ENCODE measurements around the gene ATP6V0A1.

- TF ChIP-seq CTCF (conservative IDR thresholded peaks at IDR 0.05; ENCODE audit: low read depth, low read length) (no peak), EZH2 (IDR thresholded peaks at IDR 0.05; ENCODE audit: low read length, unreplicated experiment) (no peak), EZH2phosphoT487 (IDR thresholded peaks at IDR 0.05; ENCODE audit: borderline replicate concordance, low read length) (no peak)
Observed at GRCh38 chr17:42517516-42517915, 58.8 kb downstream of the ATP6V0A1 start.

Data from PC-3 (cell line).